Amygdala (tissue), 56 donors: ENCODE data around the gene TDP1.

Source experiments
- DNase-seq, 56 donors: peaks; one replicate each; lab custom pipeline; 2025; lab: John Stamatoyannopoulos, UW

Gene TDP1

GRCh38 chr14:89955745-89956660 is at the start of gene TDP1:
TDP1 (plus strand) TSS chr14:89955927; CDS start chr14:89963115, 7,188 bp downstream.
- peak; percentile 71 to 99 (median 93) for DNase-seq

DNA sequence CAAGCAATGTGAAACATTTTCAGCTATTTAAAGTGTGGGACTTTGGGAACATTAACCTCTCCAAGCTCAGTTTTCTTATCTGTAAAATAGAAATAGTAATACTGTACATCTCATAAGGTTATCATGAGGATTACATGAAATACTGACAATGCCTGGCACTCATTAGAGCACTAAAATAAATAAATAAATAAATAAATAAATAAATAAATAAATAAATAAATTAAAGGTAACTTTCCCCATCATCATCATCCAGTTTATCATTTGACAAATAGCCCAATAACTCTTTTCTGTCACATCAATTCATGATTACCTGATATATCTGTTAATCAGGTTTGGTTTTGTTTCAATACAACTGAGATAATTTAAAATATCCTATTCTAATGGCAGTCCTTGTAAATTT is 49.7 kb upstream of the TDP1 start:
- DNase-seq = no peak

GRCh38 chr14:89907655-89908054 is 48.1 kb upstream of the TDP1 start:
- no peak for DNase-seq

DNA sequence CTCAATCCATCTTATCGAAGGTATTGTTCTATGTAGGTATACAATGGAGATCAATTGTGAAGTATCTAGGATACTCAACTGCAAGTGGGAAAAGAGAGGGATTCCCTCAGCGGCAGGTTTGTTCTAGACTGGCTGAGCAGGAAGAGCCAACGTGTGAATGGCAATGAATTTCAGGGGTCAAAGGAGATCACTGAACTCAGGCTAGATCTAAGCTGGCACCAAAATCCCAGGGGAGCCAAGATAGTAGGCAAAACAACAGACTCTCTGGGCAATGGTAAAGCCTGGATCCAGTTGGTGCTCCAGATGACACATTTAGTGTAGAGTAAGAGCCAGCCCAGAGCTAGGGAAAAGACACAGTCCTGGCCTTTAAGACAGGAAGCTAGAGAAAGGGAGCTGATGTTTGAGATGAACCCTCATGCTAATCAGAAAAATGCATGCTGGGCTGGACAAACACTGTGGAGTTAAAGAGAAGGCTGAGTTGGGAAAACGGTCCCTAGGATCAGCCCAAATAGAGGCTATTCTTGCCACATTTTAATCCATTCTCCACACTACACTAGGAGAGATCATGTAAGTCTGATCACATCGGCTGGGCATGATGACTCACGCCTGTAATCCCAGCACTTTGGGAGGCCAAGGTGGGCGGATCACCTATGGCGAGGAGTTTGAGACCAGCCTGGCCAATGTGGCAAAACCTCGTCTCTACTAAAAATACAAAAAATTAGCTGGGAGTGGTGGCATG is 46.8 kb upstream of the TDP1 start:
- DNase-seq = no peak

GRCh38 chr14:89909586-89909985 is 46.1 kb upstream of the TDP1 start:
- no peak for DNase-seq

GRCh38 chr14:89910691-89911009 is 45.1 kb upstream of the TDP1 start:
- no peak for DNase-seq

- peak in 44 of 56 donors; percentile 13 to 85 (median 47) for DNase-seq
These were observed 44.5 kb upstream of the TDP1 start for GRCh38 chr14:89911010-89911919.

- DNase-seq = no peak
These were observed 43.5 kb upstream of the TDP1 start for GRCh38 chr14:89912221-89912620.

DNA sequence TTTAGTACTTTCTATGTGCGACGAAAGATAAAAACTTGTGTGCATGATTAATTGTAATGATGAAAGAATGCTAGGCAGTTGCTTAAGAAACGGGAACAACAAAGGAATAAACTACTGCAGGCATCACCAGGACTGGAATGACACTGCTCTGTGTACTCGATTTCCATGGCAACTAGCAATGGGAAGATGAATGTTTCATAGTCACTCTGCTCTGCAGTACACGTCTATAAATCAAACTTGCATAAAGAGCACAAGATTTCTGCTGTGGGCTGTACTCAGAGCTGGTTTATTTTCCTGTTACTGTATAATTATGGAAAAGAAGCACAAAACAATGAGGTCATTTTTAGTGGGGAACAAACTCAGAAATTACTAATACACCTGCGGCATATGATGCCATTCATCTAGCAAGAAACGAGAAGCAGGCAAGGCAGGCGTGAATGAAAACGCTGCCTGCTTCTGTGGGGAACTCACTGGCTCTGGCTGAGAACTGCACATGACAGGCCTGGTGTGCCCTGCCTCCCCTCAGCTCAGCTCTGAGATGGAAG is 43.0 kb upstream of the TDP1 start:
- peak in 24 of 56 donors; percentile 7 to 65 (median 26) for DNase-seq

DNA sequence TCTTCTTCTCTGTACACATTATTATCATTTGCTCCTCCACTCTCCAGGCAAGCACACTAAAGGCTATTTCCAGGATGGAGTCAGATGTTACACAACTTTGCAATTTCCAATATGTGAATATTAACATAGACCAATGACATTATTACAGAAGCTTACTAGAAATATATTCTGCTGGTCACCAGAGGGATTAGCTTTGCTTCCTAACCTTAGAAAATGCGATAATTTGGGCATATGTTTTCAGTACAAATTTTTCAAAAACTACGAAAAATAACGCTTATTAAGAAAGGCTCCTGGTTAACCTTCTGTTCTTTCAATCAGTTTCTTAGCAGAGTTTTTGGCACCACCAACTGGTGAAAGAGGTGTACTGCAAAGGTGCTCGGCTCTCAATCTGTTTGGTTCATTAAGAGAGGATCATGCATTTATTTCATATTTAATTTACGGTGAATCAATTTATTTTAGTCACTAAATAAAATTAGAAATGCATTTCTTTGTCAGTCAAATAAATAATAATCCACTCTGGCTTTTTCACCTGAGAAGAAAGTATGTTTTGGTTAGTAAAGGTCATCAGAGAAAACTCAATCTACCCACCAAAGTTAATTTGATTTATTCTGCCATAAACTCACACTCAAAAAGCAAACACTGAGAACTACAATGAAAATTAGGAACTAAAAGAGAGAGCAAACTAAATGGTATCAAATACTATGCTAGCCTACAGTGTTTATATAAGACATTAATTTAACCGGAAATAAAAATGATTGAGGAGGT is 40.4 kb upstream of the TDP1 start:
- peak in 33 of 56 donors; percentile 3 to 89 (median 25) for DNase-seq

GRCh38 chr14:89918721-89919120 is 37.0 kb upstream of the TDP1 start:
- no peak for DNase-seq

GRCh38 chr14:89920056-89920455 is 35.7 kb upstream of the TDP1 start:
- DNase-seq = no peak

GRCh38 chr14:89921346-89921745 is 34.4 kb upstream of the TDP1 start:
- DNase-seq = no peak

DNA sequence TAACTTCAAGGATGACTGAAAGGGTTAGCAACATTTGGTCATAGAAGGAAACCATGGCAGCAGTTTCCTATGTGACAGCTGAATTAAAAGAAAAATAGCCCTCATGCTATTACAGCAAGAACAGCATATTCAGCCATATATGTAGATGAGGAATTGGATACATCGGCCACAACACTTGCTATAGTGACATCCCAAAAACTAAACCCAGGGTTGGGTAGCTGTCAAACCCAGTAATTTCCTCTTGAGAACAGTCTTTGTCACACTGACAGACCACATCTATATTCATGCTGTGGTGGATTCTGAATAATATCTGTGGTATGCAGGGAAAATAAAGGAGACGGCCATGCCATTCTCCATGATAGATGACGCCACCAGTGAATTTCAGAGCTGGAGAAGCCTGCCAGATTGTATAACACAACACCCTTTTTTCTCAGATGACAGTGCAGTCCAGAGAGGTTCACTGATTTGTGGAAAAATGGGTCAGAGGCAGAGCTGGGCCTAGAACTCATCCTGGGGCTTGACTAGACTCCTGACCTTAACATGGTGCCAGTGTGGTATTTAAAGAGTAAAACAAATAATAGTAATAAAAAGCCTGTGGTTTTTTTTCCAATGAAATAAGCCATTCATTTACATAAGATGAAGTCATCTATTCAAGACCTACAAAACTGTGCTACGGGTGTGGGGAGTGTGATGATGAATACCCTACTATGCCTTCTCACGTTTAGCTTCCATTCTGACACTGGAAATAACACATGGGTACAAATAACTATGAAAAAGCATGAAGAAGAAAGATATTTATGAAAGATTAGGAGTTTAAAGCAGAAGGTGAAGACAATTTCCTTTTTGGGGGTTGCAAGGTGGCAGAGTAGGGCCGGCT is 33.5 kb upstream of the TDP1 start:
- DNase-seq = peak in 26 of 56 donors; percentile 8 to 71 (median 38)

GRCh38 chr14:89924268-89924667 is 31.5 kb upstream of the TDP1 start:
- peak in 2 of 56 donors; percentile 18 to 33 for DNase-seq

DNA sequence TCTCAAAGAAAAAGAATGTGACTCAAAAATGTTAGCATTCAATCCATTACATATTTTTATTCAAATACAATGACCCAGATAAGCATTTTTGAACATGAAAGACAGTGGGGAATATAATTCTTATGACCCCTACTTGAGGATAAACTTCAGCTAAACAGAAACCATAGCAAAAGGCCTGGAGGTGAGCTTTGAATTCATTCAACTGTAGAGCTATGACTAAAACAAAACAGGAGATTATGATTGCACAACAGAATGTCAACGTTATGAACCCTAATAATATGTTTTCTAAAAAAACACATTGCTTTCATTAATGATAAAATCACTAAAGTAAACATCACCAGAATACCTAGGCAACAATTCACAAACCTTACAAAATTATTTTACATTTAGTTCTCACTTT is 29.0 kb upstream of the TDP1 start:
- no peak for DNase-seq

DNA sequence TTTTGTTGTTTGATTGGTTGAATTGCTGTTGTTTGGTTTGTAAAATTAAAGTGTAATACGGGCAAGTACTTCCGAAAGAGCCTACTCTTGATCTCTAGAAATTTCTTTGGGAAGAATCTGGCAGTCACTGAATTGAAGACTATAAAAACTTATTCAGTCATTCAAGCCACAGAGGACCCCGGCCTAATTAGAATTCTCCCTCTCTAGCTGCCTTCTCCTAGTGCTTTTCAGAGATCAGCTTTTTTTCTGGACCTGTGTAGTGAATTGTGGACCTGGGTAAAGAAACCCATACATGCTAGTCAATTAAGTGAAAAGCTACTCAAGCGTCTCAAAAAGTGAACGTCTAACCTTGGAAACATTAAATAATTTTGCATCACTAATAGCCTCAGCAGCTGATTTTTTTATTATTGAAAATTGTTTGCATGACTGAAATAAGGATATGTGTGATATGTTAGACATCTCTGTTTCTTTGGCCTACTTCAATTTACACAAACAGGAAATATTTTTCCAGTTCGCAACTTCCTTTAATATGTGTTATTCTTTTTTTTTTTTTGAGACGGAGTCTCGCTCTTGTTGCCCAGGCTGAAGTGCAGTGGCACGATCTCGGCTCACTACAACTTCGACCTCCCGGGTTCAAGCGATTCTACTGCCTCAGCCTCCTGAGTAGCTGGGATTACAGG is 28.4 kb upstream of the TDP1 start:
- DNase-seq = peak in 3 of 56 donors; percentile 8 to 17 (median 14)

- DNase-seq = no peak
These were observed 22.7 kb upstream of the TDP1 start for GRCh38 chr14:89933002-89933401.
